Skin of body (tissue), 2 donors: ENCODE results near the gene CTNS. TPM values are rescaled to one million over a fixed set of nuclear protein-coding genes. Genes with fewer than 3 reads are reported as not detected.
"Not testable (repeated sequence)": the region's sequence is repeated elsewhere in the genome, so short reads cannot be mapped to it uniquely, and the experiment has no call there.

ENCODE experiments used
- DNase-seq: peaks from one replicate; lab custom pipeline; 2025; lab: John Stamatoyannopoulos, UW
- total RNA-seq: library from RNA; depleted of rRNA; stranded (reverse); fragments of >200 nt; gene quantifications from one replicate; pipeline ENCODE4 v1.2.3, GENCODE V29; 2014

Gene CTNS
- total RNA-seq, 1 donor from 2014 or later, result 9.1 TPM

DNA sequence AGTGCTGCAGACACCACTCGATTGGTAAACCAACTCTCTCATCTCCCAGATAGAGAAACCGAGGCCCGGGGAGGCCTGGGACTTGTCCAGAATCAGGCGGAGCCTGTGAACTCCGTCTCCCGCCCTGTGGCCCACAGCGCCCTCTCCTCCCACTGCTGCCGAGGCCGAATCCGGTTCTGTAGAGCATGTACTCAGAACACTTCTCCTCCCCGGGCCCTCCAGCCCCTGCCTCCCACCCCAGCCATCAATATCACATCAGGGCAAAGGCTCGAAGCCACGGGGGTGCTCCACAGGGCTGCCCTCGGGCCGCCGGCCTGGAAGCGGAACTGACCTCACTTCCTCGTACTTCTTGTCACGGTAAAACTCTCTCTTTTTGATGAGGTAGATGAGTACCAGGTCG lies 45.0 kb downstream of the CTNS start:
- no peak for DNase-seq

DNA sequence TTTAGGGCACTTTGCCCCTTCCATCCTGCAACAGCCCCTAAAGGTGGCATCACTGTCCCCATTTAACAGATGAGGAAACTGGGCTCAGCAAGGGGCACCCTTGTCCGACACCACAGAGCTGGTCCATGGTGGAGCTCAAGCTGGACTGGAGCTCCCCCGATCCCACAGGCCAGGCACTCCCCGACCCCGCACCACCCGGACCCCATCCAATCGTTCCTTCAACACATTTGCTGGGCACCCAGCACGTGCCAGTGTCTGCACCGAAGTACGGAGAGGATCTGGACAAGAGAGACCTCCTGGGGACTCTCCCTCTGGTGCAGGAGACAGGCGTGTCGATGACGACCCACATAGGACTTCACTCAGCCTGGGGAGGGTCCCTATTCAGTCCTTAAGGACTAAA lies 45.5 kb downstream of the CTNS start:
- DNase-seq, result no peak

- no peak for DNase-seq
Measured at GRCh38 chr17:3683054-3683511, 46.5 kb downstream of the CTNS start.

- no peak for DNase-seq
Measured at GRCh38 chr17:3685174-3685573, 48.6 kb downstream of the CTNS start.

- no peak for DNase-seq
Measured at GRCh38 chr17:3688027-3688553, 51.5 kb downstream of the CTNS start.

DNA sequence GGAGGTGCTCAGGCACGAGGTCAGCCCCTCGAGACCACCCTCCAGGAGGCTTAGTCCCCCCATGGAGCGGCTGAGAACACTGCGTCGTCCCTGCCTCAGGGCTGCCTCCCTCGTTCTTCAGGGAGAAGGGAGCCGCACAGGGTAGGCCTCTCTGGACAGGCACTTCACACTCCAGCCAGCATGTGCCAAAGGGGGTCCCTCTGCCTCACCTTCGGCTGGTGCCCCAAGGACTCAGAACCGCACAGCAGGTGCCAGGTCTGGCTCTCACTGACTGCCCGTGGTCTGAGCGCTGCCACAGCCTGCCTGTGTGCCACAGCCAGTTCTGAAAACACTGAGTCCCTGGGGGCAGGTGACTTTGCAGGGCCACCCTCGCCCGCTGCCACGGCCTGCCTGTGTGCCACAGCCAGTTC lies 52.3 kb downstream of the CTNS start:
- DNase-seq, result no peak

DNA sequence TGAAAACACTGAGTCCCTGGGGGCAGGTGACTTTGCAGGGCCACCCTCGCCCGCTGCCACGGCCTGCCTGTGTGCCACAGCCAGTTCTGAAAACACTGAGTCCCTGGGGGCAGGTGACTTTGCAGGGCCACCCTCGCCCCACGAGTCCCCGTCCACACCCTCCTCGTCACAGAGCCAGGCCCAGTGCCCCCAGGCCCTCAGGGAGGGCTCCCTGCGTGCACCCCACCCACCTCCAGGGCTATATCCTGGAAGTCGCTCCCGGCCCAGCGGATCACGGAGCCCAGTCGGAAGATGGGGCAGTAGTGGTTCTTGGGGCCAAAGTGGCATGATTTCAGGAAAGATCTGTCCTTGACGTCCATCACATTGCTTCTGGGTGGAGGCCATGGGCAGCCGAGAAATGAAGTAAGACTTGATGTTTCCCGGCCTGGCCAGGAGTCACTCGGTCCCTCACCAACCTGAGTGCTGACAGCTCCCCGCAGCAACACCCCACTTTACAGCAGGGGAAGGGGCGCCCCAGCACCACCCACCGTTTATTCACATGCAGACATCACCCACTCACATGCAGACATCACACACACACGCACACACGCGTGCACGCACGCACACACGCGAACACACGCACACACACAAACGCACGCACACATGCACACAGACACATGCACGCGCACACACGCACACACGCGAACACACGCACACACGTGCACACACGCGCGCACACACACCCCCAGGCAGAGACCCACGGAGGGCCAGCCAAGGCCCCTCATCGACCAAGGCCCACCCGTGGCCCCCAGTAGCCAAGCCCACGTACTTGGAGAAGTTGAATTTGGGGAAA lies 52.9 kb downstream of the CTNS start:
- DNase-seq, result no peak

- no peak for DNase-seq
Measured at GRCh38 chr17:3690094-3690715, 53.6 kb downstream of the CTNS start.

DNA sequence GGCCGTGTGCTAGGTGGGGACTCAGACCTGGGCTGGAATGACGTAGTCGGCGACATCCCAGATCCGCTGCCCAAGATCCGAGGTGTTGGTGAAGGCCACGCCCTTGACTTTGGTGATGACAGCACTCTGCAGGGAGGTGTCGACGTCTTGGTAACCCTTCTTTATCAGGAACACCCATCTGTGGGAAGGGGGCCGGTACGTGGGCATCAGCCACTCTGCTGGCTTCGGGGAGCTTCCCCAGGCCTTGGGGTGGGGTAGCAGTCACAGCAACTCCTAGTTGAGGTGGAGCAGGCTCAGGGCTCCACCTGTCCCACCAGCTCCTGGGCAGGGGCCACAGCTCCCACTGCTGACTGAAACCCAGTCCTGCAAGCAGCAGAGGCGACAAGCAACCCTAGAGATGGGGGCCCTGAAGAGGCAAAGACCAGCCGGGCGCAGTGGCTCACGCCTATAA lies 55.1 kb downstream of the CTNS start:
- DNase-seq, result no peak

- DNase-seq, result no peak
Measured at GRCh38 chr17:3692346-3692745, 55.8 kb downstream of the CTNS start.

GRCh38 chr17:3693141-3693540 lies 56.6 kb downstream of the CTNS start:
- DNase-seq, result no peak

- no peak for DNase-seq
Measured at GRCh38 chr17:3693829-3694231, 57.3 kb downstream of the CTNS start.

DNA sequence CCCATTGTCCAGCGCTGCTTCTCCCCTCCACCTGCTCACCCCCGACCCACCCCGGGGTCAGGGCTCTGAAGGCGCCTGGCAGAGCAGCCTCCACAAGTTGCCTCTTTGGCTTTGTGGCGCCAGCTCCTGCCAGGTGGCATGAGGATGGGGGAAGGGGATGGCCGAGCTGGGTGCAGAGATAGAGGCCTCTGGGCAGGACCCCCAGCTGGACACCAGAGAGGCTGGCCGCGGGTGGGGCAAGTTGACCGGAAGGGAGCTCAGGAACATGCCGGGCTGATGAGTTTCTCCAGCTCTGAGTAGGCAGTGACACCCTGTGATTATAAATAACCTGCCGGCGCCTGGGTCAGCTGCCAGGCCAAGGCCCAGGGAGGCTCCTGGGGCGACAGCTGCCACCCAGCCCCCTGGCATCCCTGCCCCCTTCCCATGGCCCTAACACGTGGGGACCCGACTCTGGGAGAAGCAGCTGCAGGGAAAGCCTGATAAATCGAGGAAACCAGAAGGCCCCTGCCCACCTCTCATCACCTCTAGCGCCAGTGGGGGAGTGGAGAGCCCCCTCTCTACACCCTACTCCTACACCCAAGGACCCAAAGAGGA lies 58.7 kb downstream of the CTNS start:
- no peak for DNase-seq

DNA sequence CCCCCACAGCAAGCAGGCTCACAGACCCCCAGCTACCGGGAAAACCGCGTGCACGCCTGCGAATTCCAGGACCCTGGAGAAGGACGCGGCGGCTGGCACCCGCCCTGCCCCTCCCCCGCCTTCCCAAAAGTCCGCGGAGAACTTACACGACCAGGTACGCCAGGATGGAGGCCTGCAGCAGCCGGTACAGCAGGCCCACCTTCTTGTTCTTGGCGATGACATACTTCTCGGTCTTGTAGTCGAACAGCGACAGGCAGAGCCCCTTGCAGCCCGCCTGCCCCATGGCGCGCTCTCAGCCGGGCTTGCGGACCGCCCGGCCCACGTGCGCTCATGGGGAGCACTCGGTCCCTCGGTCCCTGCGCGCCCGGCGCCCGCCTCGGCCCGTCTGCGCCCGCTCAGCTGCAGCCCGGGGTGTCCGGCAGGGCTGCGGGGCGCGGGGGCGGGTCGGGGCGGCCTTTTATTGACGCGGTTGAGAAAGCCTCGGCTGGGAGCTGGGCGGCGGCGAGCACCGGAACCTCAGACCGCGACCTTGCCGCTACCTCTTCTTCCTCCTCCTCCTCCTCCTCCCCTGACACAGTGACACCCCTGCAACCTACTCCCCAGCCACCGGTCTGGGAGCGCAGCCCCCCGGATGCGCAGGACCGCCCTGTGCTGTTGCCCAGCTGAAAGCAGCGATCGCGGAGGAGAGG lies 59.3 kb downstream of the CTNS start, which contains the start of gene P2RX5:
Gene P2RX5, minus strand, starts transcription at position 433 of the 689 bp plus-strand sequence. Its CDS starts 150 bp downstream, at position 283.
- no peak for DNase-seq

GRCh38 chr17:3697103-3697476 lies 60.5 kb downstream of the CTNS start:
- DNase-seq, result no peak

- DNase-seq, result no peak
Measured at GRCh38 chr17:3698139-3698538, 61.6 kb downstream of the CTNS start.

- DNase-seq, result no peak
Measured at GRCh38 chr17:3699951-3700350, 63.4 kb downstream of the CTNS start.

- not testable (repeated sequence) for DNase-seq
Measured at GRCh38 chr17:3702041-3702539, 65.5 kb downstream of the CTNS start.

- DNase-seq, result no peak
Measured at GRCh38 chr17:3704931-3705717, 68.6 kb downstream of the CTNS start.

DNA sequence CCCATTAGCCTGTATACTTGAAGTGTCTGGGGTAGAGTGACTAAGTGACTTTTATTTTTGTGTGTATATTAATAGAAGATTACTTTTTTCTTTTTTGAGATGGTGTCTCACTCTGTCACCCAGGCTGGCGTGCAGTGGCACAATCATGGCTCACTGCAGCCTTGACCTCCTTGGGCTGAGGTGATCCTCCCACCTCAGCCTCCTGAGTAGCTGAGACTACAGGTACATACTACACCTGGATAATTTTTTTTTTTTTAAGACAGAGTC lies 69.1 kb downstream of the CTNS start:
- not testable (repeated sequence) for DNase-seq

DNA sequence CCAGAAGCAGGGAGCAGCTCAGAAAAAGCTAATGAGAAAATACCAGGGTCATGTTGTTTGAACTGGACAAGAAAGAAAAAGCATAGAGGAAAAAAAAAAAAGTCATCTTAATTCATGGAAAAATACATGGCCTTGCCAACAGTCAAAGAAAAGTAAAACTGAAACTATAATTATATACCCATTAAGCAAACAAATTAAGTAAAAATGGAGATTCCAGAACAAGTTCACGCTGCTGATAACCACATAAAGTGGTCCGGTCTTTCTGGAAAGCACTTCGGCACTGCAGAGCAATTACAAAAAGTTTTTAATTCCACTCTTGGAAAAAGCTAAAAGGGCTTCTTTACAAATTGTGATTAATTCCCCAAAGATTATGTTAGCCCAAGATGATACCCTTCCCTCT lies 71.8 kb downstream of the CTNS start:
- no peak for DNase-seq
